Colonic mucosa (tissue), 4 donors: ENCODE data around the gene SF3A2. TPM values are rescaled to one million over a fixed set of nuclear protein-coding genes. Genes with fewer than 3 reads are reported as not detected.
A peak's percentile ranks its signal among the peaks of the same experiment; 100 is the strongest.

Experiments
- DNase-seq: peaks from one replicate; pipeline ENCODE4 v3.0.0-alpha.2; 2020
- H3K27ac ChIP-seq: fragments of 200-600 bp; one replicate; pipeline ENCODE4 v1.8.0; 2021
- H3K27me3 ChIP-seq: fragments of 200-600 bp; one replicate; pipeline ENCODE4 v1.8.0; 2021
- H3K36me3 ChIP-seq: fragments of 200-600 bp; one replicate; pipeline ENCODE4 v1.8.0; 2021
- H3K4me1 ChIP-seq: fragments of 200-600 bp; one replicate; pipeline ENCODE4 v1.8.0; 2021; ENCODE audit warnings: mild to moderate bottlenecking
- H3K4me3 ChIP-seq: fragments of 200-600 bp; one replicate; pipeline ENCODE4 v1.8.0; 2021
- H3K9ac ChIP-seq, 2 donors: one replicate each; pipeline ENCODE4 v1.7.0; 2013; ENCODE audit warnings: control low read depth in 2 of 2, low read depth in 2 of 2, low read length in 2 of 2
- H3K9me3 ChIP-seq: fragments of 200-600 bp; one replicate; pipeline ENCODE4 v1.8.0; 2021
- intact Hi-C: fragments of 100-400 bp; cut with DNase I; formaldehyde crosslinking; loops from one replicate; pipeline ENCODE4 v1.14.1; 2022
- total RNA-seq, 2 donors: library from RNA; stranded (reverse); fragmentation: NEBNext Ultra II Directional in 1 of 2; extraction: Animal tissue kit (Norgen Biotek cat#: 25700) in 1 of 2; gene quantifications; one replicate each; pipeline ENCODE4 v1.2.1, GENCODE V29; 2021
- TF ChIP-seq, protein P1 (sequence below): fragments of 200-600 bp; IDR thresholded peaks from one replicate; pipeline ENCODE4 v1.8.0; 2022; ENCODE audit warnings: antibody characterized with exemption, mild to moderate bottlenecking
- donor health status: healthy.
- donor health status: DM: no; HTN: no; CAD: no.
- donor health status: DM: no; HTN: no; CAD: no.

The SF3A2 gene
- total RNA-seq, 2 donors from 2014 or later, result 60.9 to 99.8 TPM

- H3K9ac ChIP-seq, result no peak overlapping the region
- peak overlapping the region; percentile 13 for H3K4me3 ChIP-seq
- H3K9me3 ChIP-seq, result no peaks in the 10 kb centered on the region
- TF ChIP-seq, protein P1, sequence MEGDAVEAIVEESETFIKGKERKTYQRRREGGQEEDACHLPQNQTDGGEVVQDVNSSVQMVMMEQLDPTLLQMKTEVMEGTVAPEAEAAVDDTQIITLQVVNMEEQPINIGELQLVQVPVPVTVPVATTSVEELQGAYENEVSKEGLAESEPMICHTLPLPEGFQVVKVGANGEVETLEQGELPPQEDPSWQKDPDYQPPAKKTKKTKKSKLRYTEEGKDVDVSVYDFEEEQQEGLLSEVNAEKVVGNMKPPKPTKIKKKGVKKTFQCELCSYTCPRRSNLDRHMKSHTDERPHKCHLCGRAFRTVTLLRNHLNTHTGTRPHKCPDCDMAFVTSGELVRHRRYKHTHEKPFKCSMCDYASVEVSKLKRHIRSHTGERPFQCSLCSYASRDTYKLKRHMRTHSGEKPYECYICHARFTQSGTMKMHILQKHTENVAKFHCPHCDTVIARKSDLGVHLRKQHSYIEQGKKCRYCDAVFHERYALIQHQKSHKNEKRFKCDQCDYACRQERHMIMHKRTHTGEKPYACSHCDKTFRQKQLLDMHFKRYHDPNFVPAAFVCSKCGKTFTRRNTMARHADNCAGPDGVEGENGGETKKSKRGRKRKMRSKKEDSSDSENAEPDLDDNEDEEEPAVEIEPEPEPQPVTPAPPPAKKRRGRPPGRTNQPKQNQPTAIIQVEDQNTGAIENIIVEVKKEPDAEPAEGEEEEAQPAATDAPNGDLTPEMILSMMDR, result no peak
- H3K27me3 ChIP-seq, result peaks cover 51% of the 10 kb centered on the region
- intact Hi-C loops, result no loop called here
- H3K27ac ChIP-seq, result no peak overlapping the region
- DNase-seq, result no peak
- H3K36me3 ChIP-seq, result no peaks in the 10 kb centered on the region
- peaks cover 20% of the 10 kb centered on the region for H3K4me1 ChIP-seq
These were observed 14.8 kb downstream of the SF3A2 start for GRCh38 chr19:2251106-2252054.

DNA sequence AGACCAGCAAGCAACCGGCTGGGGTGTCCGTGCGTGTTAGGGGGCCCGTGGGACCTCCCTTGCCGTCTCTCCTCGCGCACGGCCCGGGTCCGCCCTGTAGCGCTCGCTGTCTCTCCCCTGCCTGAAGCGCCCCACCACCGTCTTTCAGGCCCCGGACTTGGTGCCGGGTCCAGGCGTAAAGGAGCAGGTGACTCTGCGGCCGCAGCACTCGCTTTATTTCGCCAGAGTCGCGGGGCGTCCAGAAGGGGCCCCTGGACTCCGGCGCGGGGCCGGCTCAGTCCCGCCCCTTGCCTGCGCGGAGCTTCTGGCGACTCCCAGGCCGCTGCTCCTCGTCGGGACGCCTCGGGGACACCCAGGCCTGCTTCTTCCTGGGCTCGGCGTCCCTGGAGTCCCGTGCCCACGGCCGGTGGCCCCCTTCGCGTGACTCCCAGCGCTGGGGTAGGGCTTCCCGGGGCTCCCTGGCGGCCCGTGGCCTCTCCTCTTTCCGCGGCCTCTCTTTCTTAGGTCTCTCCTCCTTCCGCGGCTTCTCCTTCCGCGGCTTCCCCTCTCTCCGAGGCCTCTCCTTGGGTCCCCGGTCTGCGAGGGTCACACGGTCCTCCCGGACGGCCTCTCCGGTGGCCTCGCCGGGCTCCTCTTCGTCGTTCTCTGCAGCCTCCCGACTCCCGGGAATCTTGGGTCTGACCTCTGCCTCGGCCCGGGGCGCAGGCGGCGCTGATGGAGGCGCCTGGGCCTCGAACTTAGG is 15.6 kb downstream of the SF3A2 start:
- Histone ChIP-seq H3K9me3 (no peaks in the 10 kb centered on the region), H3K36me3 (no peaks in the 10 kb centered on the region), H3K4me3 (peak overlapping the region; percentile 13), H3K9ac (peak overlapping the region in 1 of 2 donors; percentile 2), H3K27ac (no peak overlapping the region), H3K27me3 (peaks cover 51% of the 10 kb centered on the region), H3K4me1 (peaks cover 20% of the 10 kb centered on the region)
- DNase-seq, result no peak
- intact Hi-C loops, result no loop called here
- TF ChIP-seq, protein P1, result no peak

GRCh38 chr19:2252797-2253105 is 16.1 kb downstream of the SF3A2 start:
- no peaks in the 10 kb centered on the region for H3K9me3 ChIP-seq
- no peaks in the 10 kb centered on the region for H3K36me3 ChIP-seq
- intact Hi-C loops, result no loop called here
- no peak overlapping the region for H3K9ac ChIP-seq
- H3K4me1 ChIP-seq, result peaks cover 20% of the 10 kb centered on the region
- DNase-seq, result no peak
- TF ChIP-seq, protein P1, result no peak
- H3K4me3 ChIP-seq, result no peak overlapping the region
- H3K27me3 ChIP-seq, result peaks cover 51% of the 10 kb centered on the region
- H3K27ac ChIP-seq, result no peak overlapping the region

- no peak for DNase-seq
- H3K27me3 ChIP-seq, result peaks cover 51% of the 10 kb centered on the region
- H3K9ac ChIP-seq, result peak overlapping the region in 1 of 2 donors; percentile 26
- H3K4me1 ChIP-seq, result peaks cover 20% of the 10 kb centered on the region
- H3K27ac ChIP-seq, result no peak overlapping the region
- TF ChIP-seq, protein P1, result no peak
- no peak overlapping the region for H3K4me3 ChIP-seq
- no peaks in the 10 kb centered on the region for H3K9me3 ChIP-seq
- H3K36me3 ChIP-seq, result no peaks in the 10 kb centered on the region
- intact Hi-C loops, result no loop called here
These were observed 16.8 kb downstream of the SF3A2 start for GRCh38 chr19:2253106-2254063.
